Astrocyte of the cerebellum (primary cell): ENCODE measurements around the gene SAYSD1.

Source experiments
- DNase-seq: peaks from one replicate; pipeline ENCODE4 v3.0.0-alpha.2; 2011; ENCODE audit warnings: low read depth
- H3K4me3 ChIP-seq: 2 replicates; pipeline ENCODE4 v1.5.1; 2011; ENCODE audit warnings: mild to moderate bottlenecking, low read depth, low read length, moderate library complexity
- CTCF ChIP-seq: IDR thresholded peaks from 2 replicates; pipeline ENCODE4 v1.5.1; 2012; ENCODE audit warnings: low read length, low read depth, moderate library complexity, mild to moderate bottlenecking; ENCODE audit errors: missing control alignments
- in situ Hi-C: cut with HindIII; loops from 2 replicates; pipeline ENCODE4 v1.10.0; 2017; ENCODE audit warnings: low sequenced_read_pairs

Gene SAYSD1

GRCh38 chr6:39073471-39074355 lies 41.3 kb downstream of the SAYSD1 start:
- no peak for DNase-seq
- H3K4me3 ChIP-seq: no peak overlapping the region
- TF ChIP-seq CTCF: no peak
- in situ Hi-C loops: no loop called here

GRCh38 chr6:39072830-39073229 lies 42.2 kb downstream of the SAYSD1 start:
- DNase-seq: no peak
- in situ Hi-C loops: no loop called here

GRCh38 chr6:39068391-39068790 lies 46.6 kb downstream of the SAYSD1 start:
- no peak overlapping the region for H3K4me3 ChIP-seq
- in situ Hi-C loops: no loop called here
- no peak for TF ChIP-seq CTCF
- DNase-seq: no peak

More at GRCh38 chr6:39072830-39073229, 42.2 kb downstream of the SAYSD1 start:
- TF ChIP-seq CTCF: no peak
- no peak overlapping the region for H3K4me3 ChIP-seq

GRCh38 chr6:39065561-39065960 lies 49.4 kb downstream of the SAYSD1 start:
- TF ChIP-seq CTCF: no peak
- in situ Hi-C loops: no loop called here
- H3K4me3 ChIP-seq: no peak overlapping the region
- DNase-seq: no peak

- no peak for DNase-seq
- no peak for TF ChIP-seq CTCF
- in situ Hi-C loops: no loop called here
- H3K4me3 ChIP-seq: no peak overlapping the region
Measured at GRCh38 chr6:39063526-39063925, 51.5 kb downstream of the SAYSD1 start.

GRCh38 chr6:39062014-39062740 lies 52.8 kb downstream of the SAYSD1 start:
- in situ Hi-C loops: no loop called here
- H3K4me3 ChIP-seq: no peak overlapping the region
- no peak for TF ChIP-seq CTCF
- DNase-seq: no peak
